ENCODE measurements around the gene PHKB. TPM values are rescaled to one million over a fixed set of nuclear protein-coding genes. Genes with fewer than 3 reads are reported as not detected.

The PHKB gene
- total RNA-seq, 4 donors from 2014 or later: 74.1 to 126 (median 101) TPM

DNA sequence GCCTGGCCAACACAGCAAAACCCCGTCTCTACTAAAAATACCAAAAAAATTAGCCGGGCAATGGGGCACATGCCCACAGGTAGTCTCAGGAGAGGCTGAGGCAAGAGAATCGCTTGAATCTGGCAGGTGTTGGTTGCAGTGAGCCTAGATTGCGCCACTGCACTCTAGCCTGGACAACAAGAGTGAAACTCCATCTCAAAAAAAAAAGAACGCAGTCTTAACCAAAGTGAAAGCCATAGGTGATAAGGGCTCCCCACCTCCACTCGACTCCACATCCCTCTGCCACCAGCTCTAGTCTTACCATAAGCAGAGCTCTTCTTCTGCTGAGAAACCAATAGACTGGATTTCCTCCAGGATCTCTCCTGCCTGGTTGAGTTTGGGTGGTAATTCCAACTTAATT, 266.0 kb downstream of the PHKB start:
- WGBS, 2 donors (ENCODE audit: low coverage in 1 of 2): 95% methylated on average over 6 of the region's 6 CpGs; no CpG with 5 or more reads in 1 of the 2 donors
- DNase-seq: no peak
- Histone ChIP-seq H3K4me1 (no peaks in the 10 kb centered on the region), H3K4me3 (no peak overlapping the region), H3K9me3 (no peaks in the 10 kb centered on the region), H3K27me3 (no peaks in the 10 kb centered on the region), H3K36me3 (no peaks in the 10 kb centered on the region), H3K27ac (no peak overlapping the region)
- intact Hi-C loops (cut with DNase I; ENCODE audit: low total_unique reads): no loop called here
- in situ Hi-C loops (cut with MboI; ENCODE audit: low pct_ligation_motif_present in 1 of 4, low pct_unique_long_range_greater_than_20kb in 1 of 4, low sequenced_read_pairs in 3 of 4): loop anchor here in 1 of 4 donors (25.0 kb wide), 1 partner anchor 90 kb away; no protein-coding TSS in a partner anchor
- TF ChIP-seq POLR2A (IDR thresholded peaks at IDR 0.05) (no peak), EP300 (IDR thresholded peaks at IDR 0.05; ENCODE audit: low read depth) (no peak), POLR2AphosphoS5 (IDR thresholded peaks at IDR 0.05) (no peak)
- TF ChIP-seq, protein P1, sequence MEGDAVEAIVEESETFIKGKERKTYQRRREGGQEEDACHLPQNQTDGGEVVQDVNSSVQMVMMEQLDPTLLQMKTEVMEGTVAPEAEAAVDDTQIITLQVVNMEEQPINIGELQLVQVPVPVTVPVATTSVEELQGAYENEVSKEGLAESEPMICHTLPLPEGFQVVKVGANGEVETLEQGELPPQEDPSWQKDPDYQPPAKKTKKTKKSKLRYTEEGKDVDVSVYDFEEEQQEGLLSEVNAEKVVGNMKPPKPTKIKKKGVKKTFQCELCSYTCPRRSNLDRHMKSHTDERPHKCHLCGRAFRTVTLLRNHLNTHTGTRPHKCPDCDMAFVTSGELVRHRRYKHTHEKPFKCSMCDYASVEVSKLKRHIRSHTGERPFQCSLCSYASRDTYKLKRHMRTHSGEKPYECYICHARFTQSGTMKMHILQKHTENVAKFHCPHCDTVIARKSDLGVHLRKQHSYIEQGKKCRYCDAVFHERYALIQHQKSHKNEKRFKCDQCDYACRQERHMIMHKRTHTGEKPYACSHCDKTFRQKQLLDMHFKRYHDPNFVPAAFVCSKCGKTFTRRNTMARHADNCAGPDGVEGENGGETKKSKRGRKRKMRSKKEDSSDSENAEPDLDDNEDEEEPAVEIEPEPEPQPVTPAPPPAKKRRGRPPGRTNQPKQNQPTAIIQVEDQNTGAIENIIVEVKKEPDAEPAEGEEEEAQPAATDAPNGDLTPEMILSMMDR (IDR thresholded peaks at IDR 0.05): no peak

DNA sequence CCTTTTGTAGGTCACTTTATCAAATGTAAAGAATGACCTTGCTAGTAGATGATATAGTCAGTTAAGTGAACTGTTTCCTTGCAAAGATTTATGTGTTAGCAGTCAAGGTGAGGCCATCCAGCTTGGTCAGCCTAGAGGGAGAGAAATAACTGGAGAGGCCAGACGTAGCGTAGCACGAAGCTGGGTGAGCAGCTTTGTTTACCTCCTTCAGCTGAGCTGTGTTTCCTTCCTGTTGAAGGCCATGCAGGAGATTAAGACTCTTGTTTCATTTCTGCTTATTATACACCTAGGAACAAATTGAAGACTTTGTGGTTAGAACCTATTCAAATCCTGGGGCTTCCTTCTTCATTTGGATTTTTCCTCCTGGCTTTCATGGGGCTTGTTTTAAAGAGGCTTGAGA, 267.1 kb downstream of the PHKB start:
- DNase-seq: no peak
- H3K4me3 ChIP-seq: no peak overlapping the region
- H3K36me3 ChIP-seq: no peaks in the 10 kb centered on the region
- H3K4me1 ChIP-seq: no peaks in the 10 kb centered on the region
- in situ Hi-C loops (cut with MboI; ENCODE audit: low pct_ligation_motif_present in 1 of 4, low pct_unique_long_range_greater_than_20kb in 1 of 4, low sequenced_read_pairs in 3 of 4) (loop anchor here in 1 of 4 donors (25.0 kb wide), 1 partner anchor 91 kb away; no protein-coding TSS in a partner anchor), intact Hi-C loops (cut with DNase I; ENCODE audit: low total_unique reads) (no loop called here)
- H3K27ac ChIP-seq: no peak overlapping the region
- no peak for TF ChIP-seq POLR2A (IDR thresholded peaks at IDR 0.05)
- no peak for TF ChIP-seq EP300 (IDR thresholded peaks at IDR 0.05; ENCODE audit: low read depth)
- 60 to 83% methylated on average over 3 of the region's 3 CpGs for WGBS, 2 donors (ENCODE audit: low coverage in 1 of 2)
- H3K27me3 ChIP-seq: no peaks in the 10 kb centered on the region
- H3K9me3 ChIP-seq: no peaks in the 10 kb centered on the region

DNA sequence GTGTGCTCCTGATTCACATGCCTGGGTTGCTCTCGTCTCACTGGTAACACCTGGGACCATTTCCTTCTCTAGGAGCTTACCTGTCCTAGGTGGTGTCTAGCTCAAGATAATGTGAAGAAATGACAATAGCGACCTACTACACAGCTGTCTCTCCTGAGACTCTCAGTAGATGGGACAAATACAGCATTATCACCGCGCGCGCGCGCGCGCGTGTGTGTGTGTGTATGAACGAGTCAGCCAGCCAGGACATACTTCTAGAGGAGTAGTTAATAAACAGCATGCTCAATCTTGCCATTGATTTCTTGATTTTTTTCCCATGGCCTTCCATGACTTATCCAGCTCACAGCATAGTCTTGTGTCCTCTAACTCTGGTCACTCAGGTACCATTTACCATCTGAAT, 268.6 kb downstream of the PHKB start:
- Histone ChIP-seq H3K27ac (no peak overlapping the region), H3K27me3 (no peaks in the 10 kb centered on the region), H3K4me3 (no peak overlapping the region), H3K4me1 (no peaks in the 10 kb centered on the region), H3K9me3 (no peaks in the 10 kb centered on the region), H3K36me3 (no peaks in the 10 kb centered on the region)
- DNase-seq: no peak
- in situ Hi-C loops (cut with MboI; ENCODE audit: low pct_ligation_motif_present in 1 of 4, low pct_unique_long_range_greater_than_20kb in 1 of 4, low sequenced_read_pairs in 3 of 4): loop anchor here in 1 of 4 donors (25.0 kb wide), 1 partner anchor 92 kb away; no protein-coding TSS in a partner anchor
- TF ChIP-seq EP300 (IDR thresholded peaks at IDR 0.05; ENCODE audit: low read depth) (no peak), POLR2A (IDR thresholded peaks at IDR 0.05) (no peak), POLR2AphosphoS5 (IDR thresholded peaks at IDR 0.05) (no peak)
- TF ChIP-seq, protein P1 (IDR thresholded peaks at IDR 0.05): no peak
- 70 to 88% methylated on average over 2 to 12 of the region's 12 CpGs for WGBS, 2 donors (ENCODE audit: low coverage in 1 of 2)
- intact Hi-C loops (cut with DNase I; ENCODE audit: low total_unique reads): no loop called here

DNA sequence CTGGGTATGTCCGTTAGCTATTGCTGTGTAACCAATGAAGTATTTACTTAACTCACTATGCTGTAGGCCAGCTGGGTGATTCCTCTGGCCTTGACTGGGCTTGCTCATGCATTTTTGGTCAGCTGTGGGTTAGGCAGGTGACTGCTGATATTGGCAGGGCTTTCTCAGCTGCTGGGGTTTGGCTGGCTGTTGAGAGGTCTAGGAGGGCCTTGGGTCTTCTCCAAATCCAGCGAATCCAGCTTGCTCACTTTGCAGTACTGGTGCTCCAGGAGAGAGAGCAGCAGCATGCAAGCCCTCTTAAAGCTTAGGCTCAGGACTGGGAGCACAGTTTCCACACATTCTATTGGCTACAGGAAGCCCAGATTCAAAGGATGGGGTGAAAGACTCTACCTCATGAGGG, 270.1 kb downstream of the PHKB start:
- intact Hi-C loops (cut with DNase I; ENCODE audit: low total_unique reads): no loop called here
- Histone ChIP-seq H3K27me3 (no peaks in the 10 kb centered on the region), H3K36me3 (no peaks in the 10 kb centered on the region), H3K9me3 (no peaks in the 10 kb centered on the region), H3K4me3 (no peak overlapping the region), H3K27ac (no peak overlapping the region), H3K4me1 (peaks cover 0 to 7% (median 0%) of the 10 kb centered on the region in 4 donors)
- in situ Hi-C loops (cut with MboI; ENCODE audit: low pct_ligation_motif_present in 1 of 4, low pct_unique_long_range_greater_than_20kb in 1 of 4, low sequenced_read_pairs in 3 of 4): loop anchor here in 1 of 4 donors (25.0 kb wide), 1 partner anchor 94 kb away; no protein-coding TSS in a partner anchor
- TF ChIP-seq POLR2A (IDR thresholded peaks at IDR 0.05) (no peak), POLR2AphosphoS5 (IDR thresholded peaks at IDR 0.05) (no peak), EP300 (IDR thresholded peaks at IDR 0.05; ENCODE audit: low read depth) (no peak)
- TF ChIP-seq, protein P1 (IDR thresholded peaks at IDR 0.05): no peak
- no peak for DNase-seq
- 75 to 87% methylated on average over 1 to 2 of the region's 2 CpGs for WGBS, 2 donors (ENCODE audit: low coverage in 1 of 2)

DNA sequence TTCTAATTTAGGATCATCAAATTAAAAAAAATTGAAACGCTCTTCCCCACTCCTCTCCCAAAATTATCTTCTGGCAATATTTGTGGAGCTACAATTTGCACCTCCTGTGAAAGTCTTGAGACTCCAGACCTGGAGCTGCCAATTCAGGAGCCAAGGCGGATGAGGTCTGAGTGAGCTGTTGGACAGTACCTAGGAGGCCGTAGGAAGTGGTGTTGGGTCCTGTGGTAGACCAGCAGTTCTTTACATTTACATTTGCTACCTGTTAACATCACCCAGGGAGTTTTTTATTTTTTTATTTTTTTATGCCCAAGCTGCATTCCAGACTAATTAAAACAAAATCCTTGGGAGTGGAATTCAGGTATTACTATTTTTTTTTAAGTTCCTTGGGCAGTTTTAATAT, 271.0 kb downstream of the PHKB start:
- no peak overlapping the region for H3K27ac ChIP-seq
- H3K9me3 ChIP-seq: no peaks in the 10 kb centered on the region
- H3K4me1 ChIP-seq: peaks cover 0 to 7% (median 0%) of the 10 kb centered on the region in 4 donors
- H3K27me3 ChIP-seq: no peaks in the 10 kb centered on the region
- DNase-seq: no peak
- H3K36me3 ChIP-seq: no peaks in the 10 kb centered on the region
- intact Hi-C loops (cut with DNase I; ENCODE audit: low total_unique reads) (no loop called here), in situ Hi-C loops (cut with MboI; ENCODE audit: low pct_ligation_motif_present in 1 of 4, low pct_unique_long_range_greater_than_20kb in 1 of 4, low sequenced_read_pairs in 3 of 4) (loop anchor here in 1 of 4 donors (25.0 kb wide), 1 partner anchor 95 kb away; no protein-coding TSS in a partner anchor)
- WGBS, 2 donors (ENCODE audit: low coverage in 1 of 2): 83 to 89% methylated on average over 1 to 3 of the region's 3 CpGs
- no peak for TF ChIP-seq EP300 (IDR thresholded peaks at IDR 0.05; ENCODE audit: low read depth)
- TF ChIP-seq, protein P1 (IDR thresholded peaks at IDR 0.05): no peak
- no peak for TF ChIP-seq POLR2A (IDR thresholded peaks at IDR 0.05)
- TF ChIP-seq POLR2AphosphoS5 (IDR thresholded peaks at IDR 0.05): no peak
- H3K4me3 ChIP-seq: no peak overlapping the region
